RWPE1 (cell line): ENCODE results near the gene EDA.

Experiments
- CTCF ChIA-PET: fragments of 350-600 bp; sonication (Branson Sonifier 250); formaldehyde crosslinking; extraction: SDS; loops from one replicate; lab custom pipeline; 2021; lab: Yijun Ruan, JAX
- POLR2A ChIA-PET: fragments of 400-600 bp; formaldehyde crosslinking; extraction: SDS; loops from one replicate; lab custom pipeline; 2020; ENCODE audit warnings: antibody characterized with exemption; ENCODE audit not compliant: low non-redundant PET; lab: Yijun Ruan, JAX
- DNase-seq: peaks from one replicate; pipeline ENCODE4 v3.0.0; 2012; ENCODE audit warnings: low spot score
- H3K27ac ChIP-seq: fragments of 450-650 bp; 2 replicates; pipeline ENCODE4 v1.5.1; 2017
- TF ChIP-seq, protein P1 (sequence below): fragments of 450-650 bp; conservative IDR thresholded peaks from 2 replicates; pipeline ENCODE4 v1.5.1; 2017; ENCODE audit warnings: low read depth, mild to moderate bottlenecking

The EDA gene

GRCh38 chrX:70066646-70067045, 450.7 kb downstream of the EDA start:
- ChIA-PET CTCF (no interaction called here), POLR2A (no interaction called here)
- TF ChIP-seq, protein P1, sequence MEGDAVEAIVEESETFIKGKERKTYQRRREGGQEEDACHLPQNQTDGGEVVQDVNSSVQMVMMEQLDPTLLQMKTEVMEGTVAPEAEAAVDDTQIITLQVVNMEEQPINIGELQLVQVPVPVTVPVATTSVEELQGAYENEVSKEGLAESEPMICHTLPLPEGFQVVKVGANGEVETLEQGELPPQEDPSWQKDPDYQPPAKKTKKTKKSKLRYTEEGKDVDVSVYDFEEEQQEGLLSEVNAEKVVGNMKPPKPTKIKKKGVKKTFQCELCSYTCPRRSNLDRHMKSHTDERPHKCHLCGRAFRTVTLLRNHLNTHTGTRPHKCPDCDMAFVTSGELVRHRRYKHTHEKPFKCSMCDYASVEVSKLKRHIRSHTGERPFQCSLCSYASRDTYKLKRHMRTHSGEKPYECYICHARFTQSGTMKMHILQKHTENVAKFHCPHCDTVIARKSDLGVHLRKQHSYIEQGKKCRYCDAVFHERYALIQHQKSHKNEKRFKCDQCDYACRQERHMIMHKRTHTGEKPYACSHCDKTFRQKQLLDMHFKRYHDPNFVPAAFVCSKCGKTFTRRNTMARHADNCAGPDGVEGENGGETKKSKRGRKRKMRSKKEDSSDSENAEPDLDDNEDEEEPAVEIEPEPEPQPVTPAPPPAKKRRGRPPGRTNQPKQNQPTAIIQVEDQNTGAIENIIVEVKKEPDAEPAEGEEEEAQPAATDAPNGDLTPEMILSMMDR: no peak
- DNase-seq: no peak
- no peak overlapping the region for H3K27ac ChIP-seq

- DNase-seq: no peak
- no peak overlapping the region for H3K27ac ChIP-seq
- ChIA-PET CTCF (no interaction called here), POLR2A (no interaction called here)
- TF ChIP-seq, protein P1: no peak
Observed at GRCh38 chrX:70079297-70079696, 463.4 kb downstream of the EDA start.

GRCh38 chrX:70079870-70080269, 464.0 kb downstream of the EDA start:
- TF ChIP-seq, protein P1: no peak
- DNase-seq: no peak
- ChIA-PET CTCF (no interaction called here), POLR2A (no interaction called here)
- no peak overlapping the region for H3K27ac ChIP-seq

GRCh38 chrX:70082723-70083122, 466.8 kb downstream of the EDA start:
- POLR2A ChIA-PET: no interaction called here
- H3K27ac ChIP-seq: no peak overlapping the region
- CTCF ChIA-PET: no interaction called here
- no peak for DNase-seq
- TF ChIP-seq, protein P1: no peak

DNA sequence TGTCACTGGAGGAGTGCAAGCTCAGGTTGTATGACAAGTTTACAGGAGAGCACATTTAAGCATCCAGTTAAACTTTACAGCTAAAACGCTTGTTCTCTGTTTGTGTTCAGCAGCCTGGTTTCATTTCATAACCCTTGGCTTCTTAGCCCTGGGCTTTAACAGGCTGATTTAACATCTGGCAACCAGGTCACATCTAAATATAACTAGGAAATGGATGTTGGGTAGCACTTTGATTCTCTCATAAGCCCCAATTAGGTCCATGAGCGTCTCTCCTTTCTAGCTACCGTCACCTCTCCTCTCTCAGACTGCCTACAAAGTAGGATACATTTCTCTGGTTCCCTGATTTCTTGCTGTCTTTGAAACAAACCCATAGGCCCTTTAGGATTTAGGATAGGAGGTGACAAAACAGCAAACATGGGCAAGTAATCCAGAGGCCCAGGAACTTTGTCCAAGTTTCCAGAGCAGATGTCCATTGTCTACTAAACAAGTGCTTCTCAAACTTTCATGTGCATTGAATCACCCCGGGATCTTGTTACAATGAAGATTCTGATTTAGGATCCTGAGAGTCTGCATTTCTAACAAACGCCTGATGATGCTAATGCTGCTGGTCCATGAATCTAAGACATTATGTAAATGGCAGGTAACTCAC, 468.8 kb downstream of the EDA start:
- CTCF ChIA-PET: no interaction called here
- TF ChIP-seq, protein P1: no peak
- no peak for DNase-seq
- POLR2A ChIA-PET: no interaction called here
- no peak overlapping the region for H3K27ac ChIP-seq

DNA sequence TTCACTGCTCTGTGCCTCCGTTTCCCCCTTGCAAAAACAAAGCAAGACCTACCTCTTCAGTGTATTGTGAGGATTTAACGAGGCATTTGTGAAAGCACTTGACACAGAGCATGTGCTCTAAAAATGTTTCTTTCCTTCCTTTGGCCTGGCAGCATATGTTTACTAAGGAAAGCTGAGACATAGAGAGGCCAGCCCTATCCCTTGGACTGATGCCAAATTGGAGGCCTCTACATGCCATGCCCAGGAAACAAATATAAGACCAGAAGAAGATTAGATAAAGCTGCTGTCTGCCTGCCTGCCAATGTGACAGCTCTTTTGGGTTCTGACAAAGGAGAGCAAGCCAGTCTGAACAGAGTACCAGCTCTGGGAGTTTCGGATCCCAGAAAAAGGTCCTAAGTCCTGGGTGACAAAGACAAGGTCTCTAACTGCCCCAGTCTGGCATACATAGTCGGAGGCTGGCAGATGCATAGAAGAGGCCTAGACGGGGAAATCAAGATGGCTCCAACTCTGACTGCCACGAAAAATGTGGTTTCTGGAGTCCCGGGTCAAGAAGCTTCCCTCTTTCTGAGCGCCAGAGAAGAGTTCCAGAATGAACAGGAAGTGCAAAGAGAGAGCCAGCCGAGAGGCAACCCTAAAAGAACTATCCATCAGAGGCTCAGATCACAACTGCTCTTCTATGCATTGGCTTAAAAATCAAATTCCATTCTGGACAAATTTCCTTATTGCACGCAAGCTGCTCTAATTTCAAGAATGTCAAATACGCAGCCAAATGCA, 472.1 kb downstream of the EDA start:
- no peak overlapping the region for H3K27ac ChIP-seq
- ChIA-PET POLR2A (no interaction called here), CTCF (interaction anchor here (1.4 kb wide), 1 partner anchor 9 kb away, joined by 5 read pairs; no protein-coding TSS in a partner anchor)
- DNase-seq: no peak
- TF ChIP-seq, protein P1: no peak
